Cardiac muscle cell (in vitro differentiated cells and primary cell): ENCODE data around the gene LGALS14. TPM values are rescaled to one million over a fixed set of nuclear protein-coding genes. Genes with fewer than 3 reads are reported as not detected.

ENCODE experiments used
- DNase-seq, 2 donors: peaks; one replicate each; pipeline versions ENCODE4 v3.0.0 to v3.0.0-alpha.2; 2010 to 2017; ENCODE audit warnings: low read depth in 1 of 2, low spot score in 1 of 2
- H3K27ac ChIP-seq: fragments of 200-600 bp; sonication (generic); 2 replicates; pipeline ENCODE4 v1.5.1; 2016
- H3K27me3 ChIP-seq: fragments of 200-600 bp; sonication (generic); 2 replicates; pipeline ENCODE4 v1.6.0; 2016; ENCODE audit warnings: control low read depth
- H3K36me3 ChIP-seq: fragments of 200-600 bp; sonication (generic); 2 replicates; pipeline ENCODE4 v1.5.1; 2016; ENCODE audit warnings: control low read depth
- H3K4me1 ChIP-seq: fragments of 200-600 bp; sonication (generic); 2 replicates; pipeline ENCODE4 v1.8.1; 2017; ENCODE audit warnings: low read depth, mild to moderate bottlenecking, mixed run types
- H3K4me3 ChIP-seq: fragments of 200-600 bp; sonication (generic); 2 replicates; pipeline ENCODE4 v1.5.1; 2016; ENCODE audit warnings: mild to moderate bottlenecking
- H3K9me3 ChIP-seq: fragments of 200-600 bp; sonication (generic); 2 replicates; pipeline ENCODE4 v1.5.1; 2017; ENCODE audit warnings: low read depth, mild to moderate bottlenecking, control low read depth
- polyA plus RNA-seq: library from polyadenylated mRNA; unstranded; fragments of >200 nt; fragmentation: Nextera tagmentation; extraction: Ambion mirVana; gene quantifications from 2 replicates; pipeline ENCODE4 v1.2.1, GENCODE V29; 2016
- total RNA-seq: library from RNA; depleted of rRNA; stranded (reverse); fragments of >200 nt; gene quantifications from 2 replicates; pipeline ENCODE4 v1.2.3, GENCODE V29; 2016
- TF ChIP-seq, protein P1 (sequence below): IDR thresholded peaks from 2 replicates; pipeline ENCODE4 v1.5.1; 2012; ENCODE audit warnings: low read depth, mild to moderate bottlenecking, low read length

LGALS14 gene
- total and polyA plus RNA-seq, 2 experiments from 2014 or later = not detected

DNA sequence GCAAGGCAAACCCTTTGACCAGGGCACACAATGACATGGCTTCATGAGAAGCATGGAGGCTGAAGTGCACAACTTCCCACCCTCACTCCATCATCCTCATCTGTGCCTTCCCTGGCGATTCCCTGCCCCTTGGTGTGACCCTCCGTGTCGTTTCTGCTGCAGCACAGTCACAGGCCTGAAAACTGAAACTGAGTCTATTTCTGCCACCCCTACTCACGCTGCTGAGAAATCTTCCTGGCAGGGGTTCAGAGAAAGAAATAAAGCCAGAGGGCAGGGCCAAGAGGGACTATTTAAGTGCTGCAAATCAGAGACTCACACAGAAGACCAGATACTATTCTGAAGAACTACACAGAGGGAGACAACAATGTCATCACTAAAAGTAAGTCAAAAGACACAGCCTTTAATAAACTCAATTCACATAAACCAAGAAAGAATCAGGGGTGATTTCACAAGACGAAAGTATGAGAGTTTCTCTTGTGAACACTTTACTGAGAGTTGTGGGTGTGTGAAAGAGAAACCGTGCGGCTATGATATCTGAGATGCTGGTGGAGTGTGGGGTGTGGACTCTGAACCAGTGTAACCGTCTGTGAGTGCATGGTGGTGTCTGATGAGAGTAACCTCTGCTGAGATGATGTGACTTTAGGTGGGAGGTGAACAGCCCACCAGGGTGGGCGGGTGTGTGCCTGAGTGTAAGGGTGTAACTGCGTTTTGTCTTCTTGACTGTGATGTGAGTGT is 25.1 kb upstream of the LGALS14 start:
- H3K36me3 ChIP-seq = no peaks in the 10 kb centered on the region
- no peak for DNase-seq
- no peaks in the 10 kb centered on the region for H3K27me3 ChIP-seq
- TF ChIP-seq, protein P1, sequence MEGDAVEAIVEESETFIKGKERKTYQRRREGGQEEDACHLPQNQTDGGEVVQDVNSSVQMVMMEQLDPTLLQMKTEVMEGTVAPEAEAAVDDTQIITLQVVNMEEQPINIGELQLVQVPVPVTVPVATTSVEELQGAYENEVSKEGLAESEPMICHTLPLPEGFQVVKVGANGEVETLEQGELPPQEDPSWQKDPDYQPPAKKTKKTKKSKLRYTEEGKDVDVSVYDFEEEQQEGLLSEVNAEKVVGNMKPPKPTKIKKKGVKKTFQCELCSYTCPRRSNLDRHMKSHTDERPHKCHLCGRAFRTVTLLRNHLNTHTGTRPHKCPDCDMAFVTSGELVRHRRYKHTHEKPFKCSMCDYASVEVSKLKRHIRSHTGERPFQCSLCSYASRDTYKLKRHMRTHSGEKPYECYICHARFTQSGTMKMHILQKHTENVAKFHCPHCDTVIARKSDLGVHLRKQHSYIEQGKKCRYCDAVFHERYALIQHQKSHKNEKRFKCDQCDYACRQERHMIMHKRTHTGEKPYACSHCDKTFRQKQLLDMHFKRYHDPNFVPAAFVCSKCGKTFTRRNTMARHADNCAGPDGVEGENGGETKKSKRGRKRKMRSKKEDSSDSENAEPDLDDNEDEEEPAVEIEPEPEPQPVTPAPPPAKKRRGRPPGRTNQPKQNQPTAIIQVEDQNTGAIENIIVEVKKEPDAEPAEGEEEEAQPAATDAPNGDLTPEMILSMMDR = no peak
- H3K4me3 ChIP-seq = no peak overlapping the region
- no peaks in the 10 kb centered on the region for H3K9me3 ChIP-seq
- no peak overlapping the region for H3K27ac ChIP-seq
- H3K4me1 ChIP-seq = no peaks in the 10 kb centered on the region

DNA sequence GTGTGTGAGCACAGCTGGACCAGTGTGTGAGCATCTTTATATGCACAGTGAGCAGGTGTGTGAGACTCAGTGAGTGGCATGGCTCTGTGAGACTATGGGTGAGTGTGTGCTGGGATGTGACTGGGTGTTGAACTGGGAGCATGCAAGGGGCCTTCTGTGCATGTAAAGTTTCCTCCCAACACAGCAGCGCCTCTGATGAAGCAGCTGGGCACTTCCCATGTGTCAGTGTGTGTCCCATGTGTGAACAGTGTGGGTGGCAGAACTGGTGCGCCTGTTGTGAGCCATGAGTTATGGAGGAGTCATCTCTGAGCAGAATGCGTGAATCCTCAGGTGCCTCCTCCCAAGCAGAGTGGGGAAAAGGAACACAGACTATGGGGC is 24.5 kb upstream of the LGALS14 start:
- no peaks in the 10 kb centered on the region for H3K36me3 ChIP-seq
- no peaks in the 10 kb centered on the region for H3K9me3 ChIP-seq
- DNase-seq = no peak
- H3K27me3 ChIP-seq = no peaks in the 10 kb centered on the region
- TF ChIP-seq, protein P1 = no peak
- no peak overlapping the region for H3K4me3 ChIP-seq
- H3K4me1 ChIP-seq = no peaks in the 10 kb centered on the region
- no peak overlapping the region for H3K27ac ChIP-seq

DNA sequence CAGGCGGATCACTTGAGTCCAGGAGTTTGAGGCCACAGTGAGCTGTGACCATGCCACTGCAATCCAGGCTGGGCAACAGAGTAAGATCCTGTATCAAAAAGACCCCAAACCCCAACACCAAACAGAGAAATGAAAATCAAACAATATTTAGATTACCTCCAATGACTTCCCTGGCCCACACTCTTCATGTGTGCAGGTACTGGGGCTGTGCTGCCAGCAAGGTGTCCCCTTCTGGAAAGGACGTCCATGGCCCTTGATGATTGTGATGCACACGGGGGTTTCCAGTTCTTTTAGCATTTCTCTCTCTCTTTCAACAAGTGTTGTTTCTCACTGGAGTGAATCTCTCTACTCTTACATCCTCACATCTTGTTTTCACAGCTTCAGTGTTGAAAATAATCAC is 23.7 kb upstream of the LGALS14 start:
- TF ChIP-seq, protein P1 = no peak

DNA sequence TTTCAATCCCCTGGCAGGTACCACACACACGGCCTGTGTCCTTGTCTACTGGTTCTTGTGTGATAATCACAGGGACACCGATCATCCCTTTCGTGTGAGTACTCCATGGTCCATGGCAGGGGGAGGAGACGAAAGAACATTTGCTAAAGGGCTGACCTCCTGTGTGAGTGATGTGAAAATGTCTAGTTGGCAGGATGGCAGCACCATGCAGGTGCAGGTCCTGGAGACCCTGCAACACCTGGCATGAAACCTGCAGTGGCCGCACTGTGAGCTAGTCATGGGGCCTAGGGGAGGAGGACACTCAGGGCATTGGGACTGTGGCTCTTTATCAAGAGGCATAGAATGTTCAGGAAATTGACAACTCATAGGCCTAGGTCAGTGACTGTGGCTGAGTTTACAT is 22.9 kb upstream of the LGALS14 start:
- no peaks in the 10 kb centered on the region for H3K36me3 ChIP-seq
- H3K4me3 ChIP-seq = no peak overlapping the region
- H3K27me3 ChIP-seq = no peaks in the 10 kb centered on the region
- H3K4me1 ChIP-seq = no peaks in the 10 kb centered on the region
- DNase-seq = no peak
- TF ChIP-seq, protein P1 = no peak
- H3K27ac ChIP-seq = no peak overlapping the region
- no peaks in the 10 kb centered on the region for H3K9me3 ChIP-seq

More for the DNA sequence above, 23.7 kb upstream of the LGALS14 start:
- Histone ChIP-seq H3K4me3 (no peak overlapping the region), H3K36me3 (no peaks in the 10 kb centered on the region), H3K4me1 (no peaks in the 10 kb centered on the region), H3K9me3 (no peaks in the 10 kb centered on the region), H3K27me3 (no peaks in the 10 kb centered on the region), H3K27ac (no peak overlapping the region)
- DNase-seq = no peak

DNA sequence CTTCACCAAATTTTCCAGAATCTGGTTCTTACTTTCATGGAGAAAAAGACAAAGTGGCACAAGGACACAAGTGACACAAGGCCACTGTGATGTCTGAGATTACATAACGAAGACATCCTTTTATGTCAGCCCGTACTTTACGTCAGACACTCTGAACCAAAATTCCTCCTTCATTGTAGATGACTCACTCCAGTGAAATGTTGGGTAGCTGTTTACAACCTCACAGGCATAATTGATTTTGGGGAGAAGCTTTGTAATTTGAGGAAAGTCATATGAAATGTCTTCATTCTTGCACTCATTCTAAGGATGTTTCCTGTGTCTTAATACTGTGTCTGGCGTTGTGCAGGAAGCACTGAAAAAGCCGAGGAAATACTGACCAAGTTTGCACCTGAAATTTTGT is 20.0 kb upstream of the LGALS14 start:
- Histone ChIP-seq H3K4me1 (no peaks in the 10 kb centered on the region), H3K27me3 (no peaks in the 10 kb centered on the region), H3K27ac (no peak overlapping the region), H3K9me3 (no peaks in the 10 kb centered on the region), H3K36me3 (no peaks in the 10 kb centered on the region), H3K4me3 (no peak overlapping the region)
- DNase-seq = no peak
- TF ChIP-seq, protein P1 = no peak
